ENCODE measurements around the gene NABP1.

Gene NABP1

GRCh38 chr2:191649519-191649918 is 28.4 kb upstream of the NABP1 start:
- DNase-seq (ENCODE audit: low read depth), result no peak

GRCh38 chr2:191650896-191651773 is 26.8 kb upstream of the NABP1 start:
- no peak for DNase-seq (ENCODE audit: low read depth)

- no peak for DNase-seq (ENCODE audit: low read depth)
Measured at GRCh38 chr2:191653667-191654391, 24.1 kb upstream of the NABP1 start.

- DNase-seq (ENCODE audit: low read depth), result no peak
Measured at GRCh38 chr2:191656391-191656790, 21.5 kb upstream of the NABP1 start.

GRCh38 chr2:191656792-191657191 is 21.1 kb upstream of the NABP1 start:
- no peak for DNase-seq (ENCODE audit: low read depth)

- no peak for DNase-seq (ENCODE audit: low read depth)
Measured at GRCh38 chr2:191657977-191658376, 20.0 kb upstream of the NABP1 start.

- no peak for DNase-seq (ENCODE audit: low read depth)
Measured at GRCh38 chr2:191659198-191659597, 18.7 kb upstream of the NABP1 start.

GRCh38 chr2:191660575-191660974 is 17.4 kb upstream of the NABP1 start:
- no peak for DNase-seq (ENCODE audit: low read depth)

GRCh38 chr2:191661097-191661924 is 16.6 kb upstream of the NABP1 start:
- no peak for DNase-seq (ENCODE audit: low read depth)

- DNase-seq (ENCODE audit: low read depth), result no peak
Measured at GRCh38 chr2:191664823-191665677, 12.9 kb upstream of the NABP1 start.

GRCh38 chr2:191666226-191666625 is 11.7 kb upstream of the NABP1 start:
- no peak for DNase-seq (ENCODE audit: low read depth)

GRCh38 chr2:191666732-191667131 is 11.2 kb upstream of the NABP1 start:
- no peak for DNase-seq (ENCODE audit: low read depth)

- DNase-seq (ENCODE audit: low read depth), result no peak
Measured at GRCh38 chr2:191670076-191670475, 7.9 kb upstream of the NABP1 start.

GRCh38 chr2:191670787-191671186 is 7.1 kb upstream of the NABP1 start:
- no peak for DNase-seq (ENCODE audit: low read depth)

- peak; percentile 35 for DNase-seq (ENCODE audit: low read depth)
Measured at GRCh38 chr2:191675807-191676721, 1.9 kb upstream of the NABP1 start.

- DNase-seq (ENCODE audit: low read depth), result no peak
Measured at GRCh38 chr2:191676790-191677645, 918 bp upstream of the NABP1 start.

GRCh38 chr2:191678437-191679100 is 633 bp downstream of the NABP1 start:
- DNase-seq (ENCODE audit: low read depth), result peak; percentile 51

GRCh38 chr2:191679818-191680600 is 2.1 kb downstream of the NABP1 start:
- no peak for DNase-seq (ENCODE audit: low read depth)
